Measurements from ENCODE around the gene SLC16A10.

- TF ChIP-seq EZH2 (IDR thresholded peaks at IDR 0.05; ENCODE audit: low read length, unreplicated experiment) (no peak), EZH2phosphoT487 (IDR thresholded peaks at IDR 0.05; ENCODE audit: borderline replicate concordance, low read length) (no peak)
- TF ChIP-seq, protein P1, sequence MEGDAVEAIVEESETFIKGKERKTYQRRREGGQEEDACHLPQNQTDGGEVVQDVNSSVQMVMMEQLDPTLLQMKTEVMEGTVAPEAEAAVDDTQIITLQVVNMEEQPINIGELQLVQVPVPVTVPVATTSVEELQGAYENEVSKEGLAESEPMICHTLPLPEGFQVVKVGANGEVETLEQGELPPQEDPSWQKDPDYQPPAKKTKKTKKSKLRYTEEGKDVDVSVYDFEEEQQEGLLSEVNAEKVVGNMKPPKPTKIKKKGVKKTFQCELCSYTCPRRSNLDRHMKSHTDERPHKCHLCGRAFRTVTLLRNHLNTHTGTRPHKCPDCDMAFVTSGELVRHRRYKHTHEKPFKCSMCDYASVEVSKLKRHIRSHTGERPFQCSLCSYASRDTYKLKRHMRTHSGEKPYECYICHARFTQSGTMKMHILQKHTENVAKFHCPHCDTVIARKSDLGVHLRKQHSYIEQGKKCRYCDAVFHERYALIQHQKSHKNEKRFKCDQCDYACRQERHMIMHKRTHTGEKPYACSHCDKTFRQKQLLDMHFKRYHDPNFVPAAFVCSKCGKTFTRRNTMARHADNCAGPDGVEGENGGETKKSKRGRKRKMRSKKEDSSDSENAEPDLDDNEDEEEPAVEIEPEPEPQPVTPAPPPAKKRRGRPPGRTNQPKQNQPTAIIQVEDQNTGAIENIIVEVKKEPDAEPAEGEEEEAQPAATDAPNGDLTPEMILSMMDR (conservative IDR thresholded peaks at IDR 0.05; ENCODE audit: low read depth, low read length), result no peak
Measured at GRCh38 chr6:111258615-111259088, 171.3 kb downstream of the SLC16A10 start.

Data from PC-3 (cell line).